OCI-LY1 (cell line): ENCODE measurements around the gene TNNT2.
A peak's percentile ranks its signal among the peaks of the same experiment; 100 is the strongest.

Source experiments
- H2AFZ ChIP-seq: fragments of 200-600 bp; sonication (generic), shearing (Covaris generic); 2 replicates; pipeline ENCODE4 v1.6.0; 2014; ENCODE audit warnings: antibody characterized with exemption, mild to moderate bottlenecking, low read length
- H3F3A ChIP-seq: fragments of 200-600 bp; sonication (generic), shearing (Covaris generic); 2 replicates; pipeline ENCODE4 v1.6.0; 2014; ENCODE audit warnings: mild to moderate bottlenecking, antibody characterized with exemption, low read length, moderate library complexity; ENCODE audit not compliant: insufficient read depth
- H3K27ac ChIP-seq: fragments of 200-600 bp; sonication (generic); 2 replicates; pipeline ENCODE4 v1.5.1; 2014; ENCODE audit warnings: low read length, mixed run types, mild to moderate bottlenecking, low read depth; ENCODE audit not compliant: poor library complexity, severe bottlenecking
- H3K27me3 ChIP-seq: fragments of 200-600 bp; sonication (generic); 2 replicates; pipeline ENCODE4 v1.6.0; 2014; ENCODE audit warnings: antibody characterized with exemption, mild to moderate bottlenecking, low read length, moderate library complexity; ENCODE audit not compliant: insufficient read depth
- H3K36me3 ChIP-seq: fragments of 200-600 bp; sonication (generic); 2 replicates; pipeline ENCODE4 v1.6.1; 2014; ENCODE audit warnings: mild to moderate bottlenecking, antibody characterized with exemption, low read length, moderate library complexity, mixed read lengths; ENCODE audit not compliant: insufficient read depth
- H3K4me1 ChIP-seq: fragments of 200-600 bp; sonication (generic); 2 replicates; pipeline ENCODE4 v1.5.1; 2014; ENCODE audit warnings: mild to moderate bottlenecking, low read length, moderate library complexity; ENCODE audit not compliant: insufficient read depth, severe bottlenecking
- H3K4me2 ChIP-seq: fragments of 200-600 bp; sonication (generic), shearing (Covaris generic); 2 replicates; pipeline ENCODE4 v1.6.1; 2014; ENCODE audit warnings: low read length
- H3K4me3 ChIP-seq: fragments of 200-600 bp; sonication (generic); 2 replicates; pipeline ENCODE4 v1.5.1; 2014; ENCODE audit warnings: low read length, low read depth, mild to moderate bottlenecking, mixed read lengths; ENCODE audit not compliant: poor library complexity, severe bottlenecking
- H3K79me2 ChIP-seq: fragments of 200-600 bp; shearing (Covaris generic); 2 replicates; pipeline ENCODE4 v1.6.1; 2016; ENCODE audit warnings: mixed run types, low read length, mixed read lengths; ENCODE audit not compliant: insufficient read depth
- H3K9ac ChIP-seq: fragments of 200-600 bp; sonication (generic), shearing (Covaris generic); 2 replicates; pipeline ENCODE4 v1.6.1; 2014; ENCODE audit warnings: mild to moderate bottlenecking, low read length, mixed read lengths
- H3K9me2 ChIP-seq: fragments of 200-600 bp; sonication (generic), shearing (Covaris generic); 2 replicates; pipeline ENCODE4 v1.6.1; 2014; ENCODE audit warnings: low read depth, mild to moderate bottlenecking, low read length, mixed read lengths
- H3K9me3 ChIP-seq: fragments of 200-600 bp; shearing (Covaris generic); 2 replicates; pipeline ENCODE4 v1.6.1; 2014; ENCODE audit warnings: low read length, mixed read lengths
- H4K20me1 ChIP-seq: fragments of 200-600 bp; sonication (generic), shearing (Covaris generic); 2 replicates; pipeline ENCODE4 v1.6.0; 2016; ENCODE audit warnings: mild to moderate bottlenecking, low read length; ENCODE audit not compliant: insufficient read depth
- EZH2 ChIP-seq: fragments of 200-600 bp; sonication (generic), shearing (Covaris generic); IDR thresholded peaks from 2 replicates; pipeline ENCODE4 v1.8.0; 2017; ENCODE audit warnings: borderline replicate concordance, mixed run types, mild to moderate bottlenecking, antibody characterized with exemption, low read length, moderate library complexity, mixed read lengths
- TF ChIP-seq, protein P1 (sequence below): fragments of 200-600 bp; sonication (generic), shearing (Covaris generic); IDR thresholded peaks from 2 replicates; pipeline ENCODE4 v1.5.1; 2017; ENCODE audit warnings: mild to moderate bottlenecking, antibody characterized with exemption, low read length, moderate library complexity, mixed read lengths

The TNNT2 gene

DNA sequence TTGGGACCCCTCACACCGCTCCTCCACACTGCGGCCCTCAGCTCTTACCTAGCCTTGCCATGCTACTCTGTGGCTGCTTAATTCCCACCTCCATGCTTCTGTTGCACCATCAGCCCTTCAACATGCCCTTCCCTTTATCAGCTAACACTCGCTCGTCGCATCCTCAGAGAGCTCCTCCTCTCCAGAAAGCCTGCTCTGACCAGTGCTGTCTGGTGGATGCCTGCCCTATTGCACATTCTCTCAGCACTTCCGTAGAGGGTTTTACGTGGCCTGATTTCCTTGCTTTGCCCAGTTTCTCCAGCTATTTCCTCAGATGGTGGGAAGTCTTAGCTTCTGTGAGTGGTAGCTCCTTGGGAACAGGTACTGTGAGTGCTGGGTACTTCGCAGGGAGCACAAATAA, 32.0 kb upstream of the TNNT2 start:
- Histone ChIP-seq H3K9me3 (no peaks in the 10 kb centered on the region), H3K9ac (no peak overlapping the region), H3K79me2 (no peaks in the 10 kb centered on the region), H3K4me2 (no peak overlapping the region), H4K20me1 (no peaks in the 10 kb centered on the region), H3K36me3 (no peaks in the 10 kb centered on the region), H3K4me3 (no peak overlapping the region), H2AFZ (no peak overlapping the region), H3K9me2 (no peaks in the 10 kb centered on the region), H3K4me1 (no peaks in the 10 kb centered on the region), H3K27ac (no peak overlapping the region), H3F3A (no peaks in the 10 kb centered on the region), H3K27me3 (peaks cover 4% of the 10 kb centered on the region; the same call in 1 of the 2 replicates)
- TF ChIP-seq, protein P1, sequence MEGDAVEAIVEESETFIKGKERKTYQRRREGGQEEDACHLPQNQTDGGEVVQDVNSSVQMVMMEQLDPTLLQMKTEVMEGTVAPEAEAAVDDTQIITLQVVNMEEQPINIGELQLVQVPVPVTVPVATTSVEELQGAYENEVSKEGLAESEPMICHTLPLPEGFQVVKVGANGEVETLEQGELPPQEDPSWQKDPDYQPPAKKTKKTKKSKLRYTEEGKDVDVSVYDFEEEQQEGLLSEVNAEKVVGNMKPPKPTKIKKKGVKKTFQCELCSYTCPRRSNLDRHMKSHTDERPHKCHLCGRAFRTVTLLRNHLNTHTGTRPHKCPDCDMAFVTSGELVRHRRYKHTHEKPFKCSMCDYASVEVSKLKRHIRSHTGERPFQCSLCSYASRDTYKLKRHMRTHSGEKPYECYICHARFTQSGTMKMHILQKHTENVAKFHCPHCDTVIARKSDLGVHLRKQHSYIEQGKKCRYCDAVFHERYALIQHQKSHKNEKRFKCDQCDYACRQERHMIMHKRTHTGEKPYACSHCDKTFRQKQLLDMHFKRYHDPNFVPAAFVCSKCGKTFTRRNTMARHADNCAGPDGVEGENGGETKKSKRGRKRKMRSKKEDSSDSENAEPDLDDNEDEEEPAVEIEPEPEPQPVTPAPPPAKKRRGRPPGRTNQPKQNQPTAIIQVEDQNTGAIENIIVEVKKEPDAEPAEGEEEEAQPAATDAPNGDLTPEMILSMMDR = no peak
- TF ChIP-seq EZH2 = no peak

DNA sequence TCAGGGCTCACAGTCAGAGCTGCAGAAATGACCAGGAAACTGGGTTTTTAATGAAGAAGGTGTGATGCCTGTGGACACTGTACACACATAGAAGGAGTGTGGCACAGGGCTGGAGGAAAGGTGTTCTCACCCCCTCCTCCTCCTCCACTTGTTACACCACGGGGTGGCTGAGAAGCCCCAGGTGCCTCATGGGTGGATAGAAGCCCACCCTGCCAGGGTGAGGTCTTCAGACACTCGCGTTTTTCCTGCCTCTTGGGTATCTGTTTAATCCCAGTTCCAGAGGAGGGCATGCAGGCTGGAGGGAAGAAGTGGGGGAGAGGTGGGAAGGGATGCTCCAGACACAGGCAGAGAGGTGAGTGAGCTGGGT, 31.3 kb upstream of the TNNT2 start:
- Histone ChIP-seq H3K9ac (no peak overlapping the region), H3K36me3 (no peaks in the 10 kb centered on the region), H3K9me2 (no peaks in the 10 kb centered on the region), H3K27ac (no peak overlapping the region), H3K27me3 (peaks cover 4% of the 10 kb centered on the region; the same call in 1 of the 2 replicates), H3F3A (no peaks in the 10 kb centered on the region), H3K4me3 (no peak overlapping the region), H4K20me1 (no peaks in the 10 kb centered on the region), H2AFZ (no peak overlapping the region), H3K4me1 (no peaks in the 10 kb centered on the region), H3K79me2 (no peaks in the 10 kb centered on the region), H3K4me2 (no peak overlapping the region), H3K9me3 (no peaks in the 10 kb centered on the region)
- no peak for TF ChIP-seq EZH2
- TF ChIP-seq, protein P1 = no peak

DNA sequence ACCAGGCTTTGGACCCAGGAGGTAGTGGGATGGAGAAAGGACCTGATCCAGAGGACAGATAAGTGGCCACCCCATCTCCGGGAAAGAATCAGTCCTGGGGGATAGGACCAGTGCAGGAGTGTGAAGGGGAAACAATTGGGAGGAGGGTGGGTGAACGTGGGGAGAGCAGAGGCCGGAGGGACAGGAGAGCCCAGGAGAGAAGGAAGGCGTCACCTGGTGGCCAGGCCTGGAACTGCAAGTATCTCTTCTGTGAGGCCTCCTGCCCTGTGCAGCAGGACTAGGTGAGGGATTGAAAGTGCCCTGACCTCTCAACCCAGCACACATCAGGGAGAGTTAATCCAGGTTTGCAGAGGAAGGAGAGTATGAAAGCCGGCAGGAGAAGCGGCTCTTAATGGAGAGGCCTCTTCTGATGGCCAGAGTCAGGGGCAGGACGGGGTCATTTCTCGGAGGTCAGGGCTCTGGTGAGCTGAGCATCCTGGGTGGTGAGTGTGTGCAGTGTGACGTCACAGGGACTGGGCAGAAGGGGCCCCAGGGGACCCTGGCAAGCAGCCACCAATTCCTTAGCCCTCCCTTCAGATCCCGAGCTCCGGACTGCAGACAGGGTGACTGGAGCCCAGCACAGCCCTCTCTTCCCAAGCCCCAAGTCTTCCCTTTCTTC, 30.8 kb upstream of the TNNT2 start:
- TF ChIP-seq, protein P1 = peak; percentile 92
- TF ChIP-seq EZH2 = no peak
- Histone ChIP-seq H3K4me3 (no peak overlapping the region), H3K9ac (no peak overlapping the region), H4K20me1 (no peaks in the 10 kb centered on the region), H3F3A (no peaks in the 10 kb centered on the region), H3K9me3 (no peaks in the 10 kb centered on the region), H3K79me2 (no peaks in the 10 kb centered on the region), H3K4me2 (no peak overlapping the region), H3K27ac (no peak overlapping the region), H3K36me3 (no peaks in the 10 kb centered on the region), H3K4me1 (no peaks in the 10 kb centered on the region), H3K9me2 (no peaks in the 10 kb centered on the region), H3K27me3 (peaks cover 5% of the 10 kb centered on the region; the same call in 1 of the 2 replicates), H2AFZ (no peak overlapping the region)
